IMR-90 (cell line): ENCODE measurements around the gene CREBBP. TPM values are rescaled to one million over a fixed set of nuclear protein-coding genes. Genes with fewer than 3 reads are reported as not detected.

Experiments used
- ATAC-seq: fragments of 200-7000 bp; cut with Tn5 transposase; 2 replicates; pipeline ENCODE4 v1.9.1; 2020; ENCODE audit warnings: low read depth, mild to moderate bottlenecking, moderate library complexity
- BruUV-seq: library from RNA; stranded (reverse); fragments of 400-500 nt; replicated peaks from 2 replicates; lab custom pipeline; 2021; lab: Mats Ljungman, UMichigan
- CTCF ChIA-PET: fragments of 300-600 bp; formaldehyde crosslinking; extraction: SDS; loops from one replicate; lab custom pipeline; 2021; ENCODE audit warnings: antibody characterized with exemption; lab: Yijun Ruan, JAX
- POLR2A ChIA-PET: fragments of 300-600 bp; sonication (Branson Sonifier 250); formaldehyde crosslinking; loops from one replicate; lab custom pipeline; 2022; ENCODE audit warnings: antibody characterized with exemption; ENCODE audit not compliant: unreplicated experiment; lab: Charles Lee
- DNase-seq: peaks from one replicate; pipeline ENCODE4 v3.0.0; 2013
- H2AFZ ChIP-seq: replicated peaks from 2 replicates; pipeline ENCODE3; 2013; ENCODE audit warnings: low read length, mild to moderate bottlenecking; ENCODE audit not compliant: poor library complexity
- H2AK5ac ChIP-seq: 2 replicates; pipeline ENCODE4 v1.6.1; 2013; ENCODE audit warnings: low read depth, low read length, inconsistent platforms
- H2AK9ac ChIP-seq: replicated peaks from 2 replicates; pipeline ENCODE3; 2013; ENCODE audit warnings: mild to moderate bottlenecking, low read depth, low read length, moderate library complexity; ENCODE audit not compliant: poor library complexity
- H2BK120ac ChIP-seq: 2 replicates; pipeline ENCODE4 v1.6.1; 2013; ENCODE audit warnings: low read depth, low read length, inconsistent platforms
- H2BK15ac ChIP-seq: 3 replicates; pipeline ENCODE4 v1.6.1; 2013; ENCODE audit warnings: low read depth, low read length, inconsistent platforms
- H2BK20ac ChIP-seq: 2 replicates; pipeline ENCODE4 v1.6.1; 2013; ENCODE audit warnings: low read depth, mild to moderate bottlenecking, inconsistent platforms, low read length, moderate library complexity
- H2BK5ac ChIP-seq: 2 replicates; pipeline ENCODE4 v1.6.1; 2013; ENCODE audit warnings: mild to moderate bottlenecking, low read depth, low read length, inconsistent platforms; ENCODE audit not compliant: poor library complexity, severe bottlenecking
- H3K14ac ChIP-seq: replicated peaks from 2 replicates; pipeline ENCODE4 v1.6.1; 2013; ENCODE audit warnings: low read depth, low read length, inconsistent platforms
- H3K18ac ChIP-seq: 2 replicates; pipeline ENCODE4 v1.6.1; 2013; ENCODE audit warnings: low read depth, low read length, control low read depth
- H3K23ac ChIP-seq: 2 replicates; pipeline ENCODE4 v1.6.1; 2013; ENCODE audit warnings: low read depth, low read length, inconsistent platforms
- H3K27ac ChIP-seq: 2 replicates; pipeline ENCODE4 v1.5.1; 2013; ENCODE audit warnings: mild to moderate bottlenecking, control low read depth, low read length; ENCODE audit not compliant: insufficient read depth
- H3K27me3 ChIP-seq: 2 replicates; pipeline ENCODE4 v1.6.1; 2013; ENCODE audit warnings: low read length; ENCODE audit not compliant: control insufficient read depth, insufficient read depth
- H3K36me3 ChIP-seq: 2 replicates; pipeline ENCODE4 v1.6.1; 2013; ENCODE audit warnings: low read length, mixed read lengths; ENCODE audit not compliant: control insufficient read depth, insufficient read depth
- H3K4ac ChIP-seq: 2 replicates; pipeline ENCODE4 v1.6.1; 2013; ENCODE audit warnings: low read depth, low read length, inconsistent platforms
- H3K4me1 ChIP-seq: 2 replicates; pipeline ENCODE4 v1.6.1; 2013; ENCODE audit warnings: low read length, mixed read lengths; ENCODE audit not compliant: control insufficient read depth, insufficient read depth
- H3K4me2 ChIP-seq: 2 replicates; pipeline ENCODE4 v1.6.1; 2013; ENCODE audit warnings: low read depth, mild to moderate bottlenecking, control low read depth, low read length, moderate library complexity
- H3K4me3 ChIP-seq: 2 replicates; pipeline ENCODE4 v1.5.1; 2013; ENCODE audit warnings: low read depth, mild to moderate bottlenecking, control low read depth, low read length, moderate library complexity; ENCODE audit not compliant: insufficient read depth
- H3K56ac ChIP-seq: 2 replicates; pipeline ENCODE4 v1.6.1; 2013; ENCODE audit warnings: low read length, inconsistent platforms; ENCODE audit not compliant: insufficient read depth; ENCODE audit errors: extremely low read depth
- H3K79me1 ChIP-seq, 2 experiments: 2 replicates each; pipeline ENCODE4 v1.6.1; 2013; ENCODE audit warnings: low read length in 2 of 2, inconsistent platforms in 1 of 2, low read depth in 1 of 2
- H3K9ac ChIP-seq: 2 replicates; pipeline ENCODE4 v1.6.1; 2013; ENCODE audit warnings: low read depth, low read length, control low read depth
- H3K9me1 ChIP-seq: 2 replicates; pipeline ENCODE4 v1.6.1; 2013; ENCODE audit warnings: low read length, inconsistent platforms; ENCODE audit not compliant: insufficient read depth
- H3K9me3 ChIP-seq: 2 replicates; pipeline ENCODE4 v1.6.1; 2013; ENCODE audit warnings: low read length; ENCODE audit not compliant: control insufficient read depth, insufficient read depth
- H4K20me1 ChIP-seq: 2 replicates; pipeline ENCODE4 v1.6.1; 2013; ENCODE audit warnings: low read length, inconsistent platforms; ENCODE audit not compliant: insufficient read depth
- H4K5ac ChIP-seq: 2 replicates; pipeline ENCODE4 v1.6.1; 2013; ENCODE audit warnings: mild to moderate bottlenecking, low read depth, low read length, control low read depth
- H4K8ac ChIP-seq, 2 experiments: 2 replicates each; pipeline ENCODE4 v1.6.1; 2013; ENCODE audit warnings: low read depth in 2 of 2, low read length in 2 of 2, control low read depth in 1 of 2, inconsistent platforms in 1 of 2
- H4K91ac ChIP-seq: 2 replicates; pipeline ENCODE4 v1.6.1; 2013; ENCODE audit warnings: low read depth, low read length, inconsistent platforms; ENCODE audit not compliant: insufficient read depth
- BHLHE40 ChIP-seq: fragments of 150-350 bp; IDR thresholded peaks from 2 replicates; pipeline ENCODE4 v1.6.1; 2016; ENCODE audit warnings: mild to moderate bottlenecking, low read depth, low read length
- CHD1 ChIP-seq: IDR thresholded peaks from 2 replicates; pipeline ENCODE4 v1.6.1; 2012; ENCODE audit warnings: low read depth, low read length, improper control_type of control experiment
- FOS ChIP-seq: fragments of 150-350 bp; IDR thresholded peaks from 2 replicates; pipeline ENCODE4 v1.6.1; 2016; ENCODE audit warnings: low read depth, low read length
- MAFK ChIP-seq: IDR thresholded peaks from 2 replicates; pipeline ENCODE4 v1.6.1; 2012; ENCODE audit warnings: low read depth, low read length, improper control_type of control experiment
- MAZ ChIP-seq: IDR thresholded peaks from 2 replicates; pipeline ENCODE4 v1.6.1; 2012; ENCODE audit warnings: low read depth, mild to moderate bottlenecking, low read length, improper control_type of control experiment, moderate library complexity, borderline replicate concordance
- MXI1 ChIP-seq: IDR thresholded peaks from 2 replicates; pipeline ENCODE4 v1.6.1; 2012; ENCODE audit warnings: low read depth, mild to moderate bottlenecking, low read length, moderate library complexity, borderline replicate concordance
- NFE2L2 ChIP-seq: fragments of 150-350 bp; IDR thresholded peaks from 2 replicates; pipeline ENCODE4 v1.6.1; 2016; ENCODE audit warnings: low read depth, mild to moderate bottlenecking, low read length
- POLR2A ChIP-seq: IDR thresholded peaks from 2 replicates; pipeline ENCODE4 v1.6.1; 2012; ENCODE audit warnings: mild to moderate bottlenecking, low read depth, low read length
- RAD21 ChIP-seq: IDR thresholded peaks from 2 replicates; pipeline ENCODE4 v1.6.1; 2012; ENCODE audit warnings: low read length, improper control_type of control experiment
- RCOR1 ChIP-seq: IDR thresholded peaks from 2 replicates; pipeline ENCODE4 v1.6.1; 2012; ENCODE audit warnings: mild to moderate bottlenecking, low read length, improper control_type of control experiment; ENCODE audit not compliant: insufficient replicate concordance
- RFX5 ChIP-seq: IDR thresholded peaks from 2 replicates; pipeline ENCODE4 v1.8.0; 2012; ENCODE audit warnings: low read depth, mild to moderate bottlenecking, low read length, moderate library complexity
- WGBS, 2 experiments: methylation state at CpG; one replicate each; pipeline versions ENCODE4 v1.1.5 to v1.1.7; 2013; ENCODE audit warnings: missing lambda C conversion rate in 2 of 2; ENCODE audit not compliant: insufficient read length in 1 of 2; ENCODE audit errors: extremely low coverage in 2 of 2; 5-methylcytosine and 5-hydroxymethylcytosine counted together
- dilution Hi-C: fragments of 300-500 bp; cut with HindIII; formaldehyde crosslinking; loops from one replicate; pipeline ENCODE4 v1.14.3; 2018; ENCODE audit warnings: low sequenced_read_pairs; ENCODE audit not compliant: unreplicated experiment
- in situ Hi-C: fragments of 300-500 bp; cut with MboI; formaldehyde crosslinking; loops from 3 replicates; pipeline ENCODE4 v1.14.3; 2019; ENCODE audit warnings: low sequenced_read_pairs, inconsistent platforms, mixed read lengths
- intact Hi-C: fragments of 100-400 bp; cut with micrococcal nuclease; formaldehyde crosslinking; loops from 2 replicates; pipeline ENCODE4 v1.10.0; 2022
- polyA plus RNA-seq, 3 experiments: library from polyadenylated mRNA; depleted of rRNA; stranded (reverse); fragments of >200 nt; gene quantifications; 2 replicates each; pipeline ENCODE4 v1.2.3, GENCODE V29; 2012; ENCODE audit warnings: low replicate concordance in 1 of 3
- total RNA-seq: library from RNA; depleted of rRNA; stranded (reverse); fragments of >200 nt; gene quantifications from 2 replicates; pipeline ENCODE4 v1.2.3, GENCODE V29; 2012
- TF ChIP-seq, protein P1 (sequence below): fragments of 150-350 bp; IDR thresholded peaks from 2 replicates; pipeline ENCODE4 v1.6.1; 2016; ENCODE audit warnings: low read depth, mild to moderate bottlenecking, low read length, moderate library complexity, borderline replicate concordance
- TF ChIP-seq, protein P2 (sequence below): fragments of 150-350 bp; IDR thresholded peaks from 2 replicates; pipeline ENCODE4 v1.6.1; 2017; ENCODE audit warnings: mild to moderate bottlenecking, antibody characterized with exemption, low read length, low read depth
- TF ChIP-seq, protein P3 (sequence below): conservative IDR thresholded peaks from 2 replicates; pipeline ENCODE4 v1.5.1; 2012; ENCODE audit warnings: mild to moderate bottlenecking, low read depth, low read length, improper control_type of control experiment

CREBBP gene
- total and polyA plus RNA-seq, 2 of the 4 experiments (the other 2 are of a cell fraction) = 7.3 to 12.5 TPM

DNA sequence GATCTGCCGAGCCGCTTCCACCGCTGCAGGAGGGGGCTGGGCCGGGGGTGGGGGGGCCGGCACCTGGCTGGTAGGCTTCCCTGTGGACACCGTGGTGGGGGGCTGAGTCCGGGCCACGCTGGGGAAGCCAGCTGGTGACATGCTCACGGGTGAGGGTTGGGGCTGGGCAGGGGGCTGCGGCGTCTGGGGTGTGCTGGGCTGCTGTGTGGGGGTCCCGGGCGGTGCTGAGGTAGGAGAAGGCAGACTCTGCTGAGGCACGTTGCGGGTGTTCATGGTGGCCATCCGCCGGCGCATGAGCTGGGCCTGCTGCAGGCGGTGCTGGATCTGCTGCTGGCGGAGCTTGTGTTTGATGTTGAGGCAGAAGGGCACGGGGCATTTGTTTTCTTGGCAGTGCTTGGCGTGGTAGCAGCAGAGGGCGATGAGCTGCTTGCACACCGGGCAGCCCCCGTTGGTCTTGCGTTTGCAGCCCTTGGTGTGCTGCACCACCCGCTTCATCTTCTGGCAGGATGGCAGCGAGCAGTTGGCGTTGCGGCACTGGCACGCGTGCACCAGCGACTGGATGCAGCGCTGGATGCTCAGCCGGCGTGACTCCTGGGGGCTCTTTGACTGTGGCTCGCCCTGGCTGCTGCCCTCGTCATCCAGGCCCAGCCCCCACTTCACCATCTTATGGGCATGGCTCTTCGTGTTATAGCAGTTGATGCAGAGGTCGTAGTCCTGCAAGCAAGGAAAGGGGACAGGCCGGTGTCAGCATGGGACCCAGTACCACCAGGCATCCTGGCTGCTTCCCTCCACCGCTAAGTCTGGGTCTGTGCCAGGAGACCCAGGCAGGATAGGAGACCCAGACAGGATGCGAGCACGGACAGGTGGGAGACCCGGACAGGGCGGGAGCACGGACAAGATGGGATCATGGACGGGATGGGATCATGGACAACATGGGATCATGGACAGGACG is 151.1 kb downstream of the CREBBP start:
- CTCF ChIA-PET = no interaction called here
- H3K36me3 ChIP-seq = peaks cover 72% of the 10 kb centered on the region
- TF ChIP-seq MAFK = no peak
- no peak for TF ChIP-seq FOS
- no peak for TF ChIP-seq CHD1
- TF ChIP-seq, protein P1, sequence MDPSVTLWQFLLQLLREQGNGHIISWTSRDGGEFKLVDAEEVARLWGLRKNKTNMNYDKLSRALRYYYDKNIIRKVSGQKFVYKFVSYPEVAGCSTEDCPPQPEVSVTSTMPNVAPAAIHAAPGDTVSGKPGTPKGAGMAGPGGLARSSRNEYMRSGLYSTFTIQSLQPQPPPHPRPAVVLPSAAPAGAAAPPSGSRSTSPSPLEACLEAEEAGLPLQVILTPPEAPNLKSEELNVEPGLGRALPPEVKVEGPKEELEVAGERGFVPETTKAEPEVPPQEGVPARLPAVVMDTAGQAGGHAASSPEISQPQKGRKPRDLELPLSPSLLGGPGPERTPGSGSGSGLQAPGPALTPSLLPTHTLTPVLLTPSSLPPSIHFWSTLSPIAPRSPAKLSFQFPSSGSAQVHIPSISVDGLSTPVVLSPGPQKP = no peak
- TF ChIP-seq, protein P2, sequence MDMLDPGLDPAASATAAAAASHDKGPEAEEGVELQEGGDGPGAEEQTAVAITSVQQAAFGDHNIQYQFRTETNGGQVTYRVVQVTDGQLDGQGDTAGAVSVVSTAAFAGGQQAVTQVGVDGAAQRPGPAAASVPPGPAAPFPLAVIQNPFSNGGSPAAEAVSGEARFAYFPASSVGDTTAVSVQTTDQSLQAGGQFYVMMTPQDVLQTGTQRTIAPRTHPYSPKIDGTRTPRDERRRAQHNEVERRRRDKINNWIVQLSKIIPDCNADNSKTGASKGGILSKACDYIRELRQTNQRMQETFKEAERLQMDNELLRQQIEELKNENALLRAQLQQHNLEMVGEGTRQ = no peak
- TF ChIP-seq NFE2L2 = no peak
- TF ChIP-seq RCOR1 = no peak
- TF ChIP-seq MAZ = no peak
- no peak for TF ChIP-seq RFX5
- no peak for TF ChIP-seq BHLHE40
- TF ChIP-seq, protein P3, sequence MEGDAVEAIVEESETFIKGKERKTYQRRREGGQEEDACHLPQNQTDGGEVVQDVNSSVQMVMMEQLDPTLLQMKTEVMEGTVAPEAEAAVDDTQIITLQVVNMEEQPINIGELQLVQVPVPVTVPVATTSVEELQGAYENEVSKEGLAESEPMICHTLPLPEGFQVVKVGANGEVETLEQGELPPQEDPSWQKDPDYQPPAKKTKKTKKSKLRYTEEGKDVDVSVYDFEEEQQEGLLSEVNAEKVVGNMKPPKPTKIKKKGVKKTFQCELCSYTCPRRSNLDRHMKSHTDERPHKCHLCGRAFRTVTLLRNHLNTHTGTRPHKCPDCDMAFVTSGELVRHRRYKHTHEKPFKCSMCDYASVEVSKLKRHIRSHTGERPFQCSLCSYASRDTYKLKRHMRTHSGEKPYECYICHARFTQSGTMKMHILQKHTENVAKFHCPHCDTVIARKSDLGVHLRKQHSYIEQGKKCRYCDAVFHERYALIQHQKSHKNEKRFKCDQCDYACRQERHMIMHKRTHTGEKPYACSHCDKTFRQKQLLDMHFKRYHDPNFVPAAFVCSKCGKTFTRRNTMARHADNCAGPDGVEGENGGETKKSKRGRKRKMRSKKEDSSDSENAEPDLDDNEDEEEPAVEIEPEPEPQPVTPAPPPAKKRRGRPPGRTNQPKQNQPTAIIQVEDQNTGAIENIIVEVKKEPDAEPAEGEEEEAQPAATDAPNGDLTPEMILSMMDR = no peak
- no peak for TF ChIP-seq RAD21
- no peak for TF ChIP-seq MXI1
- TF ChIP-seq POLR2A = no peak

More for the DNA sequence above, 151.1 kb downstream of the CREBBP start:
- no peak overlapping the region for H2AK9ac ChIP-seq
- H4K8ac ChIP-seq = no peak overlapping the region
- no peak overlapping the region for H4K5ac ChIP-seq
- H3K27me3 ChIP-seq = no peaks in the 10 kb centered on the region
- dilution Hi-C loops = no loop called here
- H3K23ac ChIP-seq = no peak overlapping the region
- no peaks in the 10 kb centered on the region for H3K4me1 ChIP-seq
- H3K14ac ChIP-seq = no peak overlapping the region
- WGBS, 2 experiments = 93% methylated on average over 25 of the region's 49 CpGs; no CpG with 5 or more reads in 1 of the 2 experiments
- H2BK120ac ChIP-seq = no peak overlapping the region
- H2BK15ac ChIP-seq = no peak overlapping the region
- BruUV-seq = no TSS peak
- peaks cover 21% of the 10 kb centered on the region for H4K20me1 ChIP-seq
- no peak overlapping the region for H3K9ac ChIP-seq
- H4K91ac ChIP-seq = no peak overlapping the region
- H2BK5ac ChIP-seq = no peak overlapping the region
- H3K4me2 ChIP-seq = no peak overlapping the region
- no peak overlapping the region for H3K27ac ChIP-seq
- ATAC-seq (no peak), DNase-seq (no peak)
- POLR2A ChIA-PET = no interaction called here
- H3K9me3 ChIP-seq = no peaks in the 10 kb centered on the region
- 0 out of 2 replicates have a peak, but pooled peaks cover 4% of the 10 kb centered on the region for H3K9me1 ChIP-seq
- in situ Hi-C loops = no loop called here
- no peak overlapping the region for H2AFZ ChIP-seq
- H3K56ac ChIP-seq = no peak overlapping the region
- no peak overlapping the region for H2BK20ac ChIP-seq
- no peak overlapping the region for H2AK5ac ChIP-seq
- no peak overlapping the region for H3K4ac ChIP-seq
- intact Hi-C loops = no loop called here
- H3K18ac ChIP-seq = no peak overlapping the region
- H3K79me1 ChIP-seq = peaks cover 4 to 38% of the 10 kb centered on the region in 2 experiments; a peak in 2 of 4 replicates
- H3K4me3 ChIP-seq = no peak overlapping the region
